Left renal cortex interstitium (tissue), 4 donors: ENCODE results near the gene NDUFAF2. TPM values are rescaled to one million over a fixed set of nuclear protein-coding genes. Genes with fewer than 3 reads are reported as not detected.
"Not testable (repeated sequence)": the region's sequence is repeated elsewhere in the genome, so short reads cannot be mapped to it uniquely, and the experiment has no call there.

Source experiments
- DNase-seq, 4 donors: peaks; one replicate each; pipeline ENCODE4 v3.0.0-alpha.2; 2013; ENCODE audit warnings: low read depth in 4 of 4, low spot score in 2 of 4, missing footprints in 1 of 4
- polyA plus RNA-seq, 4 donors: library from polyadenylated mRNA; unstranded; fragments of 120-200 nt; gene quantifications; one replicate each; pipeline ENCODE4 v1.2.1, GENCODE V29; 2013; ENCODE audit not compliant: insufficient read length in 4 of 4

Gene NDUFAF2
- polyA plus RNA-seq, 4 donors = 29.7 to 36.7 (median 33.3) TPM

- DNase-seq = not testable (repeated sequence)
These were observed 86.3 kb downstream of the NDUFAF2 start for GRCh38 chr5:61031301-61031700.

- DNase-seq = no peak
These were observed 99.5 kb downstream of the NDUFAF2 start for GRCh38 chr5:61044545-61044944.

GRCh38 chr5:61047346-61047745 lies 102.3 kb downstream of the NDUFAF2 start:
- no peak for DNase-seq

GRCh38 chr5:61048534-61048933 lies 103.5 kb downstream of the NDUFAF2 start:
- DNase-seq = no peak

- DNase-seq = no peak
These were observed 105.3 kb downstream of the NDUFAF2 start for GRCh38 chr5:61050292-61050691.

- DNase-seq = no peak
These were observed 106.3 kb downstream of the NDUFAF2 start for GRCh38 chr5:61051267-61051666.

- DNase-seq = no peak
These were observed 107.9 kb downstream of the NDUFAF2 start for GRCh38 chr5:61052882-61053281.

- no peak for DNase-seq
These were observed 108.9 kb downstream of the NDUFAF2 start for GRCh38 chr5:61053937-61054336.

- peak in 1 of 4 donors; percentile 34 for DNase-seq
These were observed 110.5 kb downstream of the NDUFAF2 start for GRCh38 chr5:61055434-61056006.

GRCh38 chr5:61059499-61059898 lies 114.5 kb downstream of the NDUFAF2 start:
- DNase-seq = no peak

- DNase-seq = no peak
These were observed 124.1 kb downstream of the NDUFAF2 start for GRCh38 chr5:61069150-61069549.

- no peak for DNase-seq
These were observed 126.5 kb downstream of the NDUFAF2 start for GRCh38 chr5:61071526-61071925.

- no peak for DNase-seq
These were observed 131.6 kb downstream of the NDUFAF2 start for GRCh38 chr5:61076626-61077025.

GRCh38 chr5:61081741-61082140 lies 136.7 kb downstream of the NDUFAF2 start:
- DNase-seq = no peak

- no peak for DNase-seq
These were observed 137.7 kb downstream of the NDUFAF2 start for GRCh38 chr5:61082516-61083280.

- no peak for DNase-seq
These were observed 139.7 kb downstream of the NDUFAF2 start for GRCh38 chr5:61084658-61085057.

GRCh38 chr5:61085885-61086284 lies 140.9 kb downstream of the NDUFAF2 start:
- DNase-seq = no peak

- DNase-seq = no peak
These were observed 142.9 kb downstream of the NDUFAF2 start for GRCh38 chr5:61087921-61088320.

GRCh38 chr5:61089351-61089750 lies 144.3 kb downstream of the NDUFAF2 start:
- no peak for DNase-seq

GRCh38 chr5:61093046-61093771 lies 148.2 kb downstream of the NDUFAF2 start:
- DNase-seq = not testable (repeated sequence)

GRCh38 chr5:61097465-61097864 lies 152.5 kb downstream of the NDUFAF2 start:
- no peak for DNase-seq
